GM12891 (cell line): Measurements from ENCODE around the gene CFD.
A peak's percentile ranks its signal among the peaks of the same experiment; 100 is the strongest.
"Not testable (repeated sequence)": the region's sequence is repeated elsewhere in the genome, so short reads cannot be mapped to it uniquely, and the experiment has no call there.

Experiments
- DNase-seq: peaks from one replicate; pipeline ENCODE4 v3.0.0; 2011; ENCODE audit warnings: low spot score; ENCODE audit not compliant: insufficient read length
- FAIRE-seq: peaks from 2 replicates; lab custom pipeline; 2011; peaks lifted over from hg19 to GRCh38; lab: Jason Lieb, UNC
- PAX5 ChIP-seq: IDR thresholded peaks from 2 replicates; pipeline ENCODE4 v1.6.1; 2011; ENCODE audit warnings: low read length, moderate library complexity, mild to moderate bottlenecking; ENCODE audit not compliant: insufficient read depth, severe bottlenecking
- POLR2A ChIP-seq: IDR thresholded peaks from 2 replicates; pipeline ENCODE4 v1.6.1; 2011; ENCODE audit warnings: low read depth, low read length, control low read depth
- POLR2AphosphoS5 ChIP-seq: IDR thresholded peaks from 2 replicates; pipeline ENCODE4 v1.6.1; 2011; ENCODE audit warnings: low read depth, low read length, control low read depth
- POU2F2 ChIP-seq: IDR thresholded peaks from 2 replicates; pipeline ENCODE4 v1.6.1; 2011; ENCODE audit warnings: low read depth, mild to moderate bottlenecking, control low read depth, low read length, moderate library complexity
- SPI1 ChIP-seq: IDR thresholded peaks from 2 replicates; pipeline ENCODE4 v1.6.1; 2011; ENCODE audit warnings: low read depth, low read length, control low read depth
- TAF1 ChIP-seq: IDR thresholded peaks from 2 replicates; pipeline ENCODE4 v1.6.1; 2011; ENCODE audit warnings: low read depth, low read length, control low read depth

The CFD gene

GRCh38 chr19:843180-843835, 16.2 kb upstream of the CFD start:
- DNase-seq, result no peak
- TF ChIP-seq POLR2AphosphoS5 (no peak), POLR2A (no peak), PAX5 (no peak), SPI1 (no peak), POU2F2 (no peak), TAF1 (no peak)
- no peak for FAIRE-seq

- FAIRE-seq, result no peak
- no peak for DNase-seq
- no peak for TF ChIP-seq POU2F2
- TF ChIP-seq POLR2AphosphoS5, result no peak
These were observed 15.5 kb upstream of the CFD start for GRCh38 chr19:843836-844545.

- peak; percentile 54 for FAIRE-seq
- TF ChIP-seq SPI1 (no peak), POU2F2 (no peak), POLR2AphosphoS5 (no peak), PAX5 (no peak), TAF1 (no peak), POLR2A (no peak)
- DNase-seq, result no peak
These were observed 14.9 kb upstream of the CFD start for GRCh38 chr19:844546-844971.

GRCh38 chr19:845707-846521, 13.6 kb upstream of the CFD start:
- DNase-seq (no peak), FAIRE-seq (no peak)
- TF ChIP-seq PAX5 (no peak), TAF1 (no peak), POU2F2 (no peak), POLR2AphosphoS5 (no peak), SPI1 (no peak), POLR2A (no peak)

- TF ChIP-seq POLR2AphosphoS5 (no peak), SPI1 (no peak), POLR2A (no peak), PAX5 (no peak), POU2F2 (no peak), TAF1 (no peak)
- DNase-seq (no peak), FAIRE-seq (no peak)
These were observed 11.0 kb upstream of the CFD start for GRCh38 chr19:848386-848921.

- not testable (repeated sequence) for DNase-seq, FAIRE-seq
These were observed 10.3 kb upstream of the CFD start for GRCh38 chr19:849195-849594.

GRCh38 chr19:850221-850978, 9.1 kb upstream of the CFD start:
- FAIRE-seq (no peak), DNase-seq (no peak)
- TF ChIP-seq POU2F2, result no peak
- TF ChIP-seq TAF1, result no peak
- no peak for TF ChIP-seq POLR2AphosphoS5
- TF ChIP-seq PAX5, result no peak
- no peak for TF ChIP-seq POLR2A
- TF ChIP-seq SPI1, result no peak

- no peak for DNase-seq
- TF ChIP-seq SPI1 (no peak), POU2F2 (no peak), POLR2A (no peak), PAX5 (no peak), TAF1 (no peak), POLR2AphosphoS5 (no peak)
- FAIRE-seq, result no peak
These were observed 8.5 kb upstream of the CFD start for GRCh38 chr19:850979-851335.

- no peak for FAIRE-seq
- TF ChIP-seq SPI1, result no peak
- no peak for TF ChIP-seq POLR2A
- TF ChIP-seq POU2F2, result no peak
- no peak for TF ChIP-seq POLR2AphosphoS5
- no peak for TF ChIP-seq TAF1
- TF ChIP-seq PAX5, result no peak
- no peak for DNase-seq
These were observed 7.1 kb upstream of the CFD start, which contains the start of gene ELANE for GRCh38 chr19:852136-853013. Gene ELANE (plus strand): TSS chr19:852303. CDS start chr19:852329, 26 bp downstream.
